Measurements from ENCODE around the gene MYBPC3. TPM values are rescaled to one million over a fixed set of nuclear protein-coding genes. Genes with fewer than 3 reads are reported as not detected.
"Not testable (repeated sequence)": the region's sequence is repeated elsewhere in the genome, so short reads cannot be mapped to it uniquely, and the experiment has no call there.

Gene MYBPC3
- total RNA-seq, 1 experiment from 2014 or later = not detected

- H3K9me3 ChIP-seq = no peaks in the 10 kb centered on the region
- no peaks in the 10 kb centered on the region for H3K27me3 ChIP-seq
Observed at GRCh38 chr11:47335733-47336132, 16.8 kb downstream of the MYBPC3 start.

GRCh38 chr11:47334699-47335411 lies 17.6 kb downstream of the MYBPC3 start:
- not testable (repeated sequence) for H3K9me3 ChIP-seq, DNase-seq, H3K4me3 ChIP-seq, H3K27me3 ChIP-seq, H3K36me3 ChIP-seq

More at GRCh38 chr11:47335733-47336132, 16.8 kb downstream of the MYBPC3 start:
- DNase-seq = no peak
- Histone ChIP-seq H3K4me3 (no peak overlapping the region), H3K36me3 (no peaks in the 10 kb centered on the region)

GRCh38 chr11:47333886-47334443 lies 18.5 kb downstream of the MYBPC3 start:
- Histone ChIP-seq H3K27me3 (no peaks in the 10 kb centered on the region), H3K4me3 (no peak overlapping the region), H3K9me3 (no peaks in the 10 kb centered on the region), H3K36me3 (no peaks in the 10 kb centered on the region)
- no peak for DNase-seq

- H3K4me3 ChIP-seq = no peak overlapping the region
- H3K27me3 ChIP-seq = no peaks in the 10 kb centered on the region
- no peak for DNase-seq
Observed at GRCh38 chr11:47333526-47333845, 19.0 kb downstream of the MYBPC3 start.

GRCh38 chr11:47332791-47333525 lies 19.5 kb downstream of the MYBPC3 start:
- no peak overlapping the region for H3K4me3 ChIP-seq
- H3K9me3 ChIP-seq = no peaks in the 10 kb centered on the region
- no peak for DNase-seq
- H3K36me3 ChIP-seq = no peaks in the 10 kb centered on the region
- H3K27me3 ChIP-seq = no peaks in the 10 kb centered on the region

More at GRCh38 chr11:47333526-47333845, 19.0 kb downstream of the MYBPC3 start:
- Histone ChIP-seq H3K9me3 (no peaks in the 10 kb centered on the region), H3K36me3 (no peaks in the 10 kb centered on the region)

GRCh38 chr11:47332303-47332711 lies 20.2 kb downstream of the MYBPC3 start:
- H3K9me3 ChIP-seq = no peaks in the 10 kb centered on the region
- no peak for DNase-seq

GRCh38 chr11:47331454-47332302 lies 20.8 kb downstream of the MYBPC3 start:
- Histone ChIP-seq H3K4me3 (no peak overlapping the region), H3K36me3 (no peaks in the 10 kb centered on the region), H3K9me3 (no peaks in the 10 kb centered on the region), H3K27me3 (no peaks in the 10 kb centered on the region)
- DNase-seq = no peak

More at GRCh38 chr11:47332303-47332711, 20.2 kb downstream of the MYBPC3 start:
- Histone ChIP-seq H3K36me3 (no peaks in the 10 kb centered on the region), H3K4me3 (no peak overlapping the region), H3K27me3 (no peaks in the 10 kb centered on the region)

- H3K27me3 ChIP-seq = no peaks in the 10 kb centered on the region
- no peak for DNase-seq
- H3K9me3 ChIP-seq = no peaks in the 10 kb centered on the region
- H3K36me3 ChIP-seq = no peaks in the 10 kb centered on the region
- H3K4me3 ChIP-seq = no peak overlapping the region
Observed at GRCh38 chr11:47329987-47330931, 22.2 kb downstream of the MYBPC3 start.

- DNase-seq = no peak
- Histone ChIP-seq H3K9me3 (no peaks in the 10 kb centered on the region), H3K27me3 (no peaks in the 10 kb centered on the region), H3K36me3 (no peaks in the 10 kb centered on the region), H3K4me3 (no peak overlapping the region)
Observed at GRCh38 chr11:47329431-47329986, 23.0 kb downstream of the MYBPC3 start.

GRCh38 chr11:47328449-47329390 lies 23.8 kb downstream of the MYBPC3 start:
- H3K27me3 ChIP-seq = no peaks in the 10 kb centered on the region
- DNase-seq = no peak

GRCh38 chr11:47327949-47328348 lies 24.6 kb downstream of the MYBPC3 start:
- Histone ChIP-seq H3K27me3 (no peaks in the 10 kb centered on the region), H3K4me3 (no peak overlapping the region), H3K9me3 (no peaks in the 10 kb centered on the region), H3K36me3 (no peaks in the 10 kb centered on the region)
- DNase-seq = no peak

More at GRCh38 chr11:47328449-47329390, 23.8 kb downstream of the MYBPC3 start:
- H3K4me3 ChIP-seq = no peak overlapping the region
- H3K9me3 ChIP-seq = no peaks in the 10 kb centered on the region
- H3K36me3 ChIP-seq = no peaks in the 10 kb centered on the region

GRCh38 chr11:47327025-47327424 lies 25.5 kb downstream of the MYBPC3 start:
- Histone ChIP-seq H3K9me3 (no peaks in the 10 kb centered on the region), H3K27me3 (no peaks in the 10 kb centered on the region), H3K36me3 (no peaks in the 10 kb centered on the region), H3K4me3 (no peak overlapping the region)
- no peak for DNase-seq

GRCh38 chr11:47326198-47326597 lies 26.3 kb downstream of the MYBPC3 start:
- no peaks in the 10 kb centered on the region for H3K9me3 ChIP-seq
- H3K36me3 ChIP-seq = no peaks in the 10 kb centered on the region
- H3K4me3 ChIP-seq = no peak overlapping the region
- H3K27me3 ChIP-seq = no peaks in the 10 kb centered on the region
- DNase-seq = no peak

- Histone ChIP-seq H3K27me3 (no peaks in the 10 kb centered on the region), H3K36me3 (no peaks in the 10 kb centered on the region), H3K4me3 (no peak overlapping the region), H3K9me3 (no peaks in the 10 kb centered on the region)
- no peak for DNase-seq
Observed at GRCh38 chr11:47325271-47326041, 27.0 kb downstream of the MYBPC3 start.

All from MG63 (cell line).